Spinal cord (tissue), 10 donors: ENCODE results near the gene MYO18B. TPM values are rescaled to one million over a fixed set of nuclear protein-coding genes. Genes with fewer than 3 reads are reported as not detected.

Source experiments
- DNase-seq, 6 donors: peaks; one replicate each; pipeline versions ENCODE4 v3.0.0 to v3.0.0-alpha.2; 2013 to 2015; ENCODE audit warnings: low spot score in 6 of 6, low read depth in 4 of 6
- H3K27ac ChIP-seq: one replicate; pipeline ENCODE4 v1.5.1; 2013; ENCODE audit warnings: low read depth, low read length, control low read depth
- H3K27me3 ChIP-seq: one replicate; pipeline ENCODE4 v1.6.1; 2013; ENCODE audit warnings: low read length; ENCODE audit not compliant: control insufficient read depth, insufficient read depth
- H3K36me3 ChIP-seq: one replicate; pipeline ENCODE4 v1.6.1; 2013; ENCODE audit warnings: low read length; ENCODE audit not compliant: control insufficient read depth, insufficient read depth
- H3K4me1 ChIP-seq: one replicate; pipeline ENCODE4 v1.6.1; 2013; ENCODE audit warnings: low read length; ENCODE audit not compliant: control insufficient read depth, insufficient read depth
- H3K4me3 ChIP-seq: one replicate; pipeline ENCODE4 v1.5.1; 2013; ENCODE audit warnings: low read depth, low read length, control low read depth
- H3K9me3 ChIP-seq: one replicate; pipeline ENCODE4 v1.6.1; 2013; ENCODE audit warnings: low read length; ENCODE audit not compliant: control insufficient read depth, insufficient read depth
- WGBS: methylation state at CpG from one replicate; pipeline ENCODE4 v1.1.5; 2013; ENCODE audit warnings: missing lambda C conversion rate; ENCODE audit not compliant: insufficient coverage; 5-methylcytosine and 5-hydroxymethylcytosine counted together
- polyA plus RNA-seq, 2 donors: library from polyadenylated mRNA; unstranded; fragments of 120-200 nt; gene quantifications; one replicate each; pipeline ENCODE4 v1.2.1, GENCODE V29; 2013; ENCODE audit not compliant: insufficient read length in 2 of 2
- total RNA-seq, 2 donors: library from RNA; depleted of rRNA in 1 of 2; stranded (reverse); fragments of 120-200 nt in 1 of 2; fragments of >200 nt in 1 of 2; gene quantifications; one replicate each; pipeline versions ENCODE4 v1.2.3 to v1.2.4, GENCODE V29; 2013 to 2014
- donor health status: healthy.

The MYO18B gene
- total and polyA plus RNA-seq, 4 donors: 0.33 to 0.99 (median 0.74) TPM

DNA sequence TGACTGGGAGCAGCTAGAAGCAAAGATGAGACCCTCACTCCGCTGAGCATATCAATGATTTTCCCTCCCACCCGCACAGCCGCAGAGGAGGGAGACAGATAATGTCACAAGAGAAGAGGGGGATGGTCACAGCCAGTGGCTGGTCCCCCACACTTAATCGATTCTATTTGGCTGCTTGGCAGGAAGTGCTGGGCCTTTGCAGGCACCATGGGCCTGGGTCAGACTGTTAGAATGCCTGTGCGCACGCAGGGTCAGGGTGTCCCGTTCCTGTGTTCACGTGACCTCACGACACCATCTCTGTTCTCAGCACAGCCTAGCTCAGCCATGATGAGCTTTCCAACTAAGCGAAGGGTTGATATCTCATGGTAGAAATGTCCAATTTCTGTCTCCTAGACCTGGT, 107.0 kb downstream of the MYO18B start:
- WGBS: 68% methylated on average over 6 of the region's 10 CpGs
- H3K27me3 ChIP-seq: no peaks in the 10 kb centered on the region
- H3K4me1 ChIP-seq: no peaks in the 10 kb centered on the region
- no peaks in the 10 kb centered on the region for H3K9me3 ChIP-seq
- H3K4me3 ChIP-seq: no peak overlapping the region
- H3K27ac ChIP-seq: no peak overlapping the region
- no peaks in the 10 kb centered on the region for H3K36me3 ChIP-seq
- no peak for DNase-seq

DNA sequence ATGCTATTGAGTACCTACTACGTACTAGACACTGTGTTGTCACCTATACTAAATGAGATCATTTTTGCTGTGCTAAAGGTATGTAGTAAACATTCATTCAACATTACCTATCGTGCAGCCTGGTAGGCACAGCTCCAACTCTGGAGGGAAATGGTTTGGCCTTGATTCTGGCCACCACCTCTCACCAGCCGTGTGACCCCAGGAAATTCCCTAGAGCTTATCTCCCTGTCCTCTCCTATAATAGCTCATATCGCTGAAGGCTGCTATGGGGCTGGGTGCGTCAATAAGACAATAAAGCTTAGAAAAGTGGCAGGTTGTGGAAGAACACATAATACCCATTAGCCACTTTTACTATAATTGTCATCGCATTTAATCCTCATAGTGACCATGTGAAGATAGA, 107.5 kb downstream of the MYO18B start:
- H3K36me3 ChIP-seq: no peaks in the 10 kb centered on the region
- no peaks in the 10 kb centered on the region for H3K4me1 ChIP-seq
- 100% methylated on average over 1 of the region's 6 CpGs for WGBS
- no peak overlapping the region for H3K27ac ChIP-seq
- DNase-seq: no peak
- no peaks in the 10 kb centered on the region for H3K9me3 ChIP-seq
- H3K4me3 ChIP-seq: no peak overlapping the region
- no peaks in the 10 kb centered on the region for H3K27me3 ChIP-seq

DNA sequence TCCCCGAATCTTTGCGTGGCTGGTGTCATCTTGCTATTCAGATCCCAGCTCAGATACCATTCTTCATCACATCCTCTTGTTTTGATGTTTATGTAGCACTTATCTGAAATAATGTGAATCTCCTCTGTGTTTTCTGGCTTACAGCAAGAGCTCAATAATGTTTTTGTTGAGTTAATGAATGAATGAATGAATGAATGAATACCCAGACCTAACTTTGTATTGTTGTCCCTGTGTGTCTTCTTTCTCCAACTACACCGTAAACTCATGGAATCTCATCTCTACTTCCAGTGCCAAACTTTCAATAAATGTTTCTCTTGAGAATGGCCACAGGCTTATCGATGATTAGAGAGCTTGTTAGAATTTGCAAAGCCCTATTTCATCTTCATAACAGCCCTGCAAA, 110.2 kb downstream of the MYO18B start:
- Histone ChIP-seq H3K27ac (no peak overlapping the region), H3K36me3 (no peaks in the 10 kb centered on the region), H3K27me3 (no peaks in the 10 kb centered on the region), H3K4me1 (no peaks in the 10 kb centered on the region), H3K9me3 (no peaks in the 10 kb centered on the region), H3K4me3 (no peak overlapping the region)
- WGBS: no CpG with 5 or more reads among the region's 4 CpGs
- DNase-seq: no peak

DNA sequence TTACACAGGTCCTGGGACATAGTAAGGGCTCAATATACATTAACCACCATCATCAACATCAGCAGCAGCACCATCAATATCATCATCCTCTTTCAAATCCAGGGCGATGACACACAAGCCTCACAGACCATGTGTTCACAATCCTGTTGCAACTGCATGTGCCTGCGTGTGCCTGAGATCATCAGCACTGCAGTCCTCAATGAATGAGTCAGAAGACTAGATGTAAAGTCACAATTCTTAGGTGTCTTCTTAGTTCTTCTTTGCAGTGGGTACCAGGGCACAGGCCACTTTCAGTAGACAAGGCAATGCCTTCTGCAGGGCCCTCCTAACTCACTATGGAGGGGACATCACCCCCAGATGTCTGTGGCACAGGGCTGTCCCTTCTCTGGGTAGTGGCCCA, 111.1 kb downstream of the MYO18B start:
- Histone ChIP-seq H3K27ac (no peak overlapping the region), H3K27me3 (no peaks in the 10 kb centered on the region), H3K36me3 (no peaks in the 10 kb centered on the region), H3K4me3 (no peak overlapping the region), H3K4me1 (no peaks in the 10 kb centered on the region), H3K9me3 (no peaks in the 10 kb centered on the region)
- DNase-seq: no peak
- 83% methylated on average over 2 of the region's 2 CpGs for WGBS

DNA sequence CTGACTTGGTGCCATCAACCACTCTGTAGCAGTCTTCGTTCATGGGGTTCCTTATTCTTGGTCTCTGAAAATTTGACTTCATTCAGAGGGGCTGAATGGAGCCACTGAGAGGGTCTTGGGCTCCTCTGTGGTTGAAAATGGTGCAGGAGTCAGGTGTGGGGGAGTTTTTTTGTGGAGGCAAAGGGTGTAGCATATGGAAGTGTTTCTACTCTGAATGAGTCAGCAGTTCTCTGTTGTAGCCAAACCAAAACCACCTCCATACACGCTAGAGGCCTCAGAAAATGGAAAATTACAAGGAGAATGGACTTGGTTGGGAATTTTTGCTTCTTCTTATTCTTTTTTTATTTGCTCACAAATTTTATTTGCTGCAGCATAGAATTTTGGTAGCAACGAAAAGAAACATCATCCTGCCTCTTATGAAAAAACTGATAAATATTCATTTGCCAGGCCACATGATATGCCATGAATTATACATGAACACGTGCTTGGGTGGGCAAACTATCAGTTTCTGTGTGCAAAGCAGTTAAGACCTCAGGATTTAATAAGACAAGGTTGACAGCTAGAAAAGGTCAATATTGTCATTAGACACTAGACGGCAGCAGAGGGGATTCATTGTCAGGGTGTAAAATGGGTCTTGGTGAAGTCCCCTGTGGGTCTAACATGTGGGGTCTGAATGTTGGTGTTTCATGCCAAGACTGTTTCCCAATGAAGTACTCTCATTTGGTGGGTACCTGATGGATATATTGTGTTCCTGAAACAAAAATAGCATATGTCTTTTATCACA, 111.7 kb downstream of the MYO18B start:
- Histone ChIP-seq H3K4me3 (no peak overlapping the region), H3K36me3 (no peaks in the 10 kb centered on the region), H3K27ac (no peak overlapping the region), H3K27me3 (no peaks in the 10 kb centered on the region), H3K4me1 (no peaks in the 10 kb centered on the region), H3K9me3 (no peaks in the 10 kb centered on the region)
- peak in 3 of 6 donors; percentile 2 to 83 (median 79) for DNase-seq
- WGBS: 54% methylated on average over 2 of the region's 5 CpGs

DNA sequence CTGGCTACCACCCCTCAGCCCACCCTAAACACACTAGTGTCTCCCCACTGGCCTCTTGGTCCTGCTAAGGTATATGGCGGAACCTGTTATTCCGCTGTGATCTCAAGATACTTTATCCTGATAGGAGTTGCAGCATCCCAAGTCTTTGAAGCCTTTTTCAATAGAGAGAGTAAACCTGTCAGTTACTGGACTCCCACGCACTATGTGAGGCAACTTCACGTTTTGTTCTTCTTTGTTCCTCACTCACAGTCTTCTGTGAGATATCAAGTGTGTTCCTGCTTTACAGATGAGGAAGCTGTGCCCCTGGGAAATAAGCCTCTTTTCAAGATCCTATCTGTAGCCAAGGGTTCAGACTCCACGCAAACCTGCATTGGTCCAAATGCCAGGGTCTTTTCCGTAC, 127.8 kb downstream of the MYO18B start:
- no peaks in the 10 kb centered on the region for H3K27me3 ChIP-seq
- no peaks in the 10 kb centered on the region for H3K36me3 ChIP-seq
- 81% methylated on average over 3 of the region's 6 CpGs for WGBS
- no peak overlapping the region for H3K27ac ChIP-seq
- no peaks in the 10 kb centered on the region for H3K9me3 ChIP-seq
- DNase-seq: no peak
- no peak overlapping the region for H3K4me3 ChIP-seq
- no peaks in the 10 kb centered on the region for H3K4me1 ChIP-seq

DNA sequence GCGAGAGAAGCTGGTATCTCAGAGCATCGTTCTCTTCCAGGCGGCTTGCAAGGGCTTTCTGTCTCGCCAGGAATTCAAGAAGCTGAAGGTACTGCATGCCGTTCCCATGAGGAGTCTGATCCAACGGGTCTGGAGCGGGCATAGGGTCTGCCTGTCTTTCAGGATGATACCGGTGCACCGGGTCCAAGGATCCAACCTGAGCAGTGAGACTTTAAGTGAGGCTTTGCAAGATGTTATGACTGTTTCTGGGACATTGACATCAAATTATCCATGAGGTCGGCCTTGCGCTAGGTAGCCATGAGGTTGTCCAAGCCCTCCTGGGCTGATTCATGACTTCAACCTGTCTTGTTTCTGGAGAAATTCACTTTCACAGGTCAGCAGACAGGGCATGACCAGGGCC, 132.3 kb downstream of the MYO18B start:
- DNase-seq: no peak
- Histone ChIP-seq H3K27me3 (no peaks in the 10 kb centered on the region), H3K27ac (no peak overlapping the region), H3K4me1 (peaks cover 3% of the 10 kb centered on the region), H3K4me3 (no peak overlapping the region), H3K9me3 (no peaks in the 10 kb centered on the region), H3K36me3 (no peaks in the 10 kb centered on the region)
- 96% methylated on average over 11 of the region's 11 CpGs for WGBS

DNA sequence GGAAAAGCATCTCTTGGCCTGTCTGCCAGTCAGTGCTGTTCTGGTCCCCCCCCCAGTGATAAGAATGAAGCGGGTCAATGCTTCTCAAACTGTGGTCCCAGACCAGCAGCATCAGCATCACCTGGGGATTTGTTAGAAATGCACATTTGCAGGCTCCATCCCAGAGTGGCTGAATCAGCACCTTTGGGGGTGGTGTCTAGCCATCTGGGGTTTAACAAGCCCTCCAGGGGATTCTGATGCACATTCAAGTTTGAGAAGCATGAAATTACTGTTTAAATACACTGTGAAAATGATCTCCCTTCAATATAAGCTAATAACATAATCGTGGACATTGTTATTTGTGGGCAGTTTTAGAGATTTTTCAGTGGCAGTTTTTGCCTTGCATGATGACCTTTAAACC, 133.5 kb downstream of the MYO18B start:
- no peaks in the 10 kb centered on the region for H3K9me3 ChIP-seq
- H3K4me3 ChIP-seq: no peak overlapping the region
- DNase-seq: peak in 1 of 6 donors; percentile 67
- peaks cover 3% of the 10 kb centered on the region for H3K4me1 ChIP-seq
- no peak overlapping the region for H3K27ac ChIP-seq
- WGBS: 78% methylated on average over 1 of the region's 2 CpGs
- H3K27me3 ChIP-seq: no peaks in the 10 kb centered on the region
- no peaks in the 10 kb centered on the region for H3K36me3 ChIP-seq

DNA sequence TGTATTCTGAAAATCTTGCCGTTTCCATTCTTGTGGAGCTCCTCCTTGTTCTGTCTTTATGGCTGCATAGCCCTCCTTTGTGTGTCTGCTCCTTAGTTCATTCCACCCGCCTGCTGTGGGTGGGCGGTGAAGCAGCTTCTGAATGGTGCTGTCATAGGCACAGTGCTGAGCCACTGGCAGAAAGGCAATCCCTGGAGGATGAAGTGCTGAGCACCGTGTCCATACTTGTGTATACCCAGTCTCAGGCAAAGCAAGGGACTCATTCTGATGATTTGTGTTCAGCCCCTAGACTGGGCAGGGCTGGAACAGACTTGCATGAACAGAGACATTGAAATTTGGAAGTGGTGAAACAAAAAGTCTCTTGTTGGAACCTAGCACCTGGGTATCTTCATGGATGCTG, 134.9 kb downstream of the MYO18B start:
- H3K27me3 ChIP-seq: no peaks in the 10 kb centered on the region
- H3K4me1 ChIP-seq: peaks cover 3% of the 10 kb centered on the region
- H3K9me3 ChIP-seq: no peaks in the 10 kb centered on the region
- peak in 2 of 6 donors; percentile 15 to 75 for DNase-seq
- H3K36me3 ChIP-seq: no peaks in the 10 kb centered on the region
- 24% methylated on average over 2 of the region's 4 CpGs for WGBS
- no peak overlapping the region for H3K4me3 ChIP-seq
- H3K27ac ChIP-seq: no peak overlapping the region

DNA sequence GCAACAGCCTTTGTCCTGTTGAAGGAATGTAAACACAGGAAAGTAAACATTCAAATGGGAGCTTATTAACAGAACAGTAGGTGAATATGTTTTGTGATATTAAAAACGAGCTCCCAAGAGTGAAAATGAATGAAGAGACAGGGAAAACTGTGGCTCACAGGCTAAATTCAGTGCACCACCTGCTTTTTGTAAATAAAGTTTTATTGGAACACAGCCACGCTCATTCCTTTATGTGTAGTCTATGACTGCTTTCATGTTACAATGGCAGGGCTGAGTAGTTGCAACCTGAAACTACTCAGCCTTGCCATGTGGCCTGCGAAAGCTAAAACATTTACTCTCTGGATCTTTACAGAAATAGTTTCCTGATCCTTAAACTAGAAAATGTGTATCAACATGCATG, 136.9 kb downstream of the MYO18B start:
- H3K4me1 ChIP-seq: peaks cover 3% of the 10 kb centered on the region
- 80% methylated on average over 1 of the region's 3 CpGs for WGBS
- H3K4me3 ChIP-seq: no peak overlapping the region
- no peaks in the 10 kb centered on the region for H3K9me3 ChIP-seq
- no peak overlapping the region for H3K27ac ChIP-seq
- no peak for DNase-seq
- no peaks in the 10 kb centered on the region for H3K36me3 ChIP-seq
- no peaks in the 10 kb centered on the region for H3K27me3 ChIP-seq
